SH-SY5Y (cell line): ENCODE results near the gene HCN2.

Experiments used
- GATA2 ChIP-seq: IDR thresholded peaks from 2 replicates; pipeline ENCODE4 v1.6.1; 2011; ENCODE audit warnings: mild to moderate bottlenecking, low read depth, low read length
- GATA3 ChIP-seq: IDR thresholded peaks from 2 replicates; pipeline ENCODE4 v1.6.1; 2011; ENCODE audit warnings: low read depth, mild to moderate bottlenecking, low read length, moderate library complexity

- TF ChIP-seq GATA3 (no peak), GATA2 (no peak)
Observed at GRCh38 chr19:640606-641189, 51.0 kb downstream of the HCN2 start.
